ENCODE data around the gene PCDH9.
"Not testable (repeated sequence)": the region's sequence is repeated elsewhere in the genome, so short reads cannot be mapped to it uniquely, and the experiment has no call there.

Gene PCDH9

GRCh38 chr13:66301482-66301881 lies 928.7 kb downstream of the PCDH9 start:
- no peak for DNase-seq (ENCODE audit: low read depth)
- no peak overlapping the region for H3K4me3 ChIP-seq (ENCODE audit: low read depth, low read length)
- TF ChIP-seq, protein P1, sequence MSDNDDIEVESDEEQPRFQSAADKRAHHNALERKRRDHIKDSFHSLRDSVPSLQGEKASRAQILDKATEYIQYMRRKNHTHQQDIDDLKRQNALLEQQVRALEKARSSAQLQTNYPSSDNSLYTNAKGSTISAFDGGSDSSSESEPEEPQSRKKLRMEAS (IDR thresholded peaks at IDR 0.05; ENCODE audit: low read depth, low read length) = no peak
- no peak for TF ChIP-seq POLR2A (IDR thresholded peaks at IDR 0.05; ENCODE audit: extremely low read depth, insufficient read length)
- TF ChIP-seq MYC (IDR thresholded peaks at IDR 0.05; ENCODE audit: low read depth, low read length) = no peak
- TF ChIP-seq CTCF (IDR thresholded peaks at IDR 0.05; ENCODE audit: low read depth, low read length) = no peak

GRCh38 chr13:66301006-66301405 lies 929.1 kb downstream of the PCDH9 start:
- no peak overlapping the region for H3K4me3 ChIP-seq (ENCODE audit: low read depth, low read length)
- TF ChIP-seq POLR2A (IDR thresholded peaks at IDR 0.05; ENCODE audit: extremely low read depth, insufficient read length) (no peak), CTCF (IDR thresholded peaks at IDR 0.05; ENCODE audit: low read depth, low read length) (no peak), MYC (IDR thresholded peaks at IDR 0.05; ENCODE audit: low read depth, low read length) (no peak)
- TF ChIP-seq, protein P1 (IDR thresholded peaks at IDR 0.05; ENCODE audit: low read depth, low read length) = no peak
- no peak for DNase-seq (ENCODE audit: low read depth)

- TF ChIP-seq POLR2A (IDR thresholded peaks at IDR 0.05; ENCODE audit: extremely low read depth, insufficient read length) = no peak
- TF ChIP-seq, protein P1 (IDR thresholded peaks at IDR 0.05; ENCODE audit: low read depth, low read length) = no peak
- no peak for TF ChIP-seq MYC (IDR thresholded peaks at IDR 0.05; ENCODE audit: low read depth, low read length)
- TF ChIP-seq CTCF (IDR thresholded peaks at IDR 0.05; ENCODE audit: low read depth, low read length) = no peak
- H3K4me3 ChIP-seq (ENCODE audit: low read depth, low read length) = no peak overlapping the region
- DNase-seq (ENCODE audit: low read depth) = no peak
These were observed 933.3 kb downstream of the PCDH9 start for GRCh38 chr13:66296875-66297274.

- TF ChIP-seq, protein P1 (IDR thresholded peaks at IDR 0.05; ENCODE audit: low read depth, low read length) = no peak
- TF ChIP-seq MYC (IDR thresholded peaks at IDR 0.05; ENCODE audit: low read depth, low read length) (no peak), CTCF (IDR thresholded peaks at IDR 0.05; ENCODE audit: low read depth, low read length) (no peak), POLR2A (IDR thresholded peaks at IDR 0.05; ENCODE audit: extremely low read depth, insufficient read length) (no peak)
- H3K4me3 ChIP-seq (ENCODE audit: low read depth, low read length) = no peak overlapping the region
- no peak for DNase-seq (ENCODE audit: low read depth)
These were observed 933.8 kb downstream of the PCDH9 start for GRCh38 chr13:66296328-66296727.

DNA sequence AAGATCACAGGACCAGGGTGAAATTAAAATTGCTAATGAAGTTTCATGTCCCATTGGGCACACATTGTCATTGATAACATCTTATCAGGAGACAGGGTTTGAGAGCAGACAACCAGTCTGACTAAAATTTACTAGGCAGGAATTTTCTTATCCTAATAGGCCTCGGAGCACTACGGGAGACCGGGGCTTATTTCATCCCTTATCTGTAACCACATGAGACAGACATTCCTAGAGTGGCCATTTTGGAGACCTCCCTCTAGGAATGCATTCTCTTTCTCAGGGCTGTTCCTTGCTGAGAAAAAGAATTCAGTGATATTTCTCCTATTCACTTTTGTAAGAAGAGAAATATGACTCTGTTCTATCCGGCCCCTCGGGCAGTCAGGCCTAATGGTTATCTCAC lies 943.3 kb downstream of the PCDH9 start:
- DNase-seq (ENCODE audit: low read depth); H3K4me3 ChIP-seq (ENCODE audit: low read depth, low read length): not testable (repeated sequence)

- no peak for DNase-seq (ENCODE audit: low read depth)
- no peak for TF ChIP-seq MYC (IDR thresholded peaks at IDR 0.05; ENCODE audit: low read depth, low read length)
- no peak for TF ChIP-seq POLR2A (IDR thresholded peaks at IDR 0.05; ENCODE audit: extremely low read depth, insufficient read length)
- TF ChIP-seq CTCF (IDR thresholded peaks at IDR 0.05; ENCODE audit: low read depth, low read length) = no peak
- TF ChIP-seq, protein P1 (IDR thresholded peaks at IDR 0.05; ENCODE audit: low read depth, low read length) = no peak
- H3K4me3 ChIP-seq (ENCODE audit: low read depth, low read length) = no peak overlapping the region
These were observed 954.7 kb downstream of the PCDH9 start for GRCh38 chr13:66275416-66275815.
